Activated CD8-positive, alpha-beta memory T cell treated with anti-CD3 and anti-CD28 coated beads, Interleukin-2, amount 50 U/mL, for 24 hours (primary cell): Measurements from ENCODE around the gene CSK.
"Not testable (repeated sequence)": the region's sequence is repeated elsewhere in the genome, so short reads cannot be mapped to it uniquely, and the experiment has no call there.

ENCODE experiments used
- DNase-seq: peaks from one replicate; pipeline ENCODE4 v3.0.0-alpha.2; 2020; ENCODE audit errors: extremely low read depth

CSK gene

GRCh38 chr15:74770211-74770903, 11.5 kb upstream of the CSK start:
- DNase-seq: no peak

- no peak for DNase-seq
Measured at GRCh38 chr15:74773329-74773728, 8.6 kb upstream of the CSK start.

GRCh38 chr15:74773731-74774252, 8.1 kb upstream of the CSK start:
- DNase-seq: no peak

- DNase-seq: no peak
Measured at GRCh38 chr15:74775132-74775562, 6.7 kb upstream of the CSK start.

- DNase-seq: no peak
Measured at GRCh38 chr15:74775894-74776293, 6.0 kb upstream of the CSK start.

- DNase-seq: no peak
Measured at GRCh38 chr15:74776821-74777768, 4.8 kb upstream of the CSK start.

GRCh38 chr15:74777769-74778598, 3.9 kb upstream of the CSK start:
- DNase-seq: no peak

GRCh38 chr15:74778599-74778970, 3.3 kb upstream of the CSK start:
- no peak for DNase-seq

- no peak for DNase-seq
Measured at GRCh38 chr15:74779162-74779648, 2.7 kb upstream of the CSK start.

GRCh38 chr15:74780523-74781430, 1.1 kb upstream of the CSK start:
- DNase-seq: no peak

- no peak for DNase-seq
Measured at GRCh38 chr15:74782259-74783071, 585 bp downstream of the CSK start.

GRCh38 chr15:74783072-74783807, 1.4 kb downstream of the CSK start:
- no peak for DNase-seq

GRCh38 chr15:74783808-74784175, 1.9 kb downstream of the CSK start:
- no peak for DNase-seq

- no peak for DNase-seq
Measured at GRCh38 chr15:74784426-74785193, 2.7 kb downstream of the CSK start.

GRCh38 chr15:74785194-74786032, 3.5 kb downstream of the CSK start:
- no peak for DNase-seq

- DNase-seq: not testable (repeated sequence)
Measured at GRCh38 chr15:74786081-74786480, 4.2 kb downstream of the CSK start.

- DNase-seq: no peak
Measured at GRCh38 chr15:74786551-74787165, 4.8 kb downstream of the CSK start.
